ENCODE measurements around the gene ABCC4. TPM values are rescaled to one million over a fixed set of nuclear protein-coding genes. Genes with fewer than 3 reads are reported as not detected.

The ABCC4 gene
- total RNA-seq, 6 experiments from 2014 or later, result 1.1 to 4.9 (median 3.8) TPM

GRCh38 chr13:95234242-95234641 is 67.0 kb downstream of the ABCC4 start:
- no peak overlapping the region for H3K4me3 ChIP-seq
- no peak for ATAC-seq
- TF ChIP-seq POLR2A (IDR thresholded peaks at IDR 0.05), result no peak

GRCh38 chr13:95233026-95233635 is 68.1 kb downstream of the ABCC4 start:
- Histone ChIP-seq H3K9me3 (no peaks in the 10 kb centered on the region), H3K4me1 (no peaks in the 10 kb centered on the region), H3K36me3 (no peaks in the 10 kb centered on the region), H3K27ac (no peak overlapping the region), H3K4me3 (no peak overlapping the region), H3K27me3 (no peaks in the 10 kb centered on the region)
- 90% methylated on average over 3 of the region's 4 CpGs for WGBS (ENCODE audit: insufficient coverage, low coverage, low lambda C conversion rate, missing lambda C conversion rate)
- intact Hi-C loops (cut with DNase I), result no loop called here
- DNase-seq (no peak), ATAC-seq (no peak)
- no peak for TF ChIP-seq POLR2A (IDR thresholded peaks at IDR 0.05)
- no peak for TF ChIP-seq CTCF (IDR thresholded peaks at IDR 0.05)

More at GRCh38 chr13:95234242-95234641, 67.0 kb downstream of the ABCC4 start:
- Histone ChIP-seq H3K27ac (no peak overlapping the region), H3K4me1 (no peaks in the 10 kb centered on the region), H3K36me3 (no peaks in the 10 kb centered on the region), H3K9me3 (no peaks in the 10 kb centered on the region), H3K27me3 (no peaks in the 10 kb centered on the region)
- DNase-seq, result no peak
- intact Hi-C loops (cut with DNase I), result no loop called here
- 83% methylated on average over 2 of the region's 2 CpGs for WGBS (ENCODE audit: insufficient coverage, low coverage, low lambda C conversion rate, missing lambda C conversion rate)

GRCh38 chr13:95231393-95231792 is 69.9 kb downstream of the ABCC4 start:
- H3K36me3 ChIP-seq, result no peaks in the 10 kb centered on the region
- H3K4me3 ChIP-seq, result no peak overlapping the region
- H3K9me3 ChIP-seq, result no peaks in the 10 kb centered on the region
- no peaks in the 10 kb centered on the region for H3K27me3 ChIP-seq
- no peak for ATAC-seq
- H3K27ac ChIP-seq, result no peak overlapping the region
- 92% methylated on average over 6 of the region's 9 CpGs for WGBS (ENCODE audit: insufficient coverage, low coverage, low lambda C conversion rate, missing lambda C conversion rate)
- DNase-seq, result no peak
- H3K4me1 ChIP-seq, result no peaks in the 10 kb centered on the region
- intact Hi-C loops (cut with DNase I), result no loop called here
- TF ChIP-seq POLR2A (IDR thresholded peaks at IDR 0.05) (no peak), CTCF (IDR thresholded peaks at IDR 0.05) (no peak)

GRCh38 chr13:95229855-95230254 is 71.4 kb downstream of the ABCC4 start:
- Histone ChIP-seq H3K9me3 (no peaks in the 10 kb centered on the region), H3K27ac (no peak overlapping the region), H3K4me3 (no peak overlapping the region), H3K4me1 (no peaks in the 10 kb centered on the region), H3K27me3 (no peaks in the 10 kb centered on the region), H3K36me3 (no peaks in the 10 kb centered on the region)
- no peak for TF ChIP-seq CTCF (IDR thresholded peaks at IDR 0.05)
- no peak for TF ChIP-seq POLR2A (IDR thresholded peaks at IDR 0.05)
- WGBS (ENCODE audit: insufficient coverage, low coverage, low lambda C conversion rate, missing lambda C conversion rate), result 76% methylated on average over 2 of the region's 3 CpGs
- ATAC-seq (no peak), DNase-seq (no peak)
- intact Hi-C loops (cut with DNase I), result no loop called here

- intact Hi-C loops (cut with DNase I), result no loop called here
- no peaks in the 10 kb centered on the region for H3K4me1 ChIP-seq
- no peak for TF ChIP-seq CTCF (IDR thresholded peaks at IDR 0.05)
- TF ChIP-seq POLR2A (IDR thresholded peaks at IDR 0.05), result no peak
- no peak for ATAC-seq
- no peak overlapping the region for H3K27ac ChIP-seq
- WGBS (ENCODE audit: insufficient coverage, low coverage, low lambda C conversion rate, missing lambda C conversion rate), result 77% methylated on average over 5 of the region's 5 CpGs
- no peaks in the 10 kb centered on the region for H3K27me3 ChIP-seq
- no peak for DNase-seq
- no peaks in the 10 kb centered on the region for H3K9me3 ChIP-seq
- no peak overlapping the region for H3K4me3 ChIP-seq
- H3K36me3 ChIP-seq, result no peaks in the 10 kb centered on the region
Observed at GRCh38 chr13:95228130-95228529, 73.1 kb downstream of the ABCC4 start.
